Effector memory CD4-positive, alpha-beta T cell (primary cell): Measurements from ENCODE around the gene KDM8.
A peak's percentile ranks its signal among the peaks of the same experiment; 100 is the strongest.

Source experiments
- DNase-seq, 3 donors: peaks; one replicate each; pipeline ENCODE4 v3.0.0-alpha.2; 2020
- H3K27ac ChIP-seq: 2 replicates; pipeline ENCODE4 v1.7.0; 2013; ENCODE audit warnings: mild to moderate bottlenecking, low read length, moderate library complexity; ENCODE audit not compliant: insufficient read depth, poor library complexity, severe bottlenecking
- H3K27me3 ChIP-seq: replicated peaks from 2 replicates; pipeline ENCODE4 v1.7.0; 2013; ENCODE audit warnings: mild to moderate bottlenecking, low read length; ENCODE audit not compliant: insufficient read depth, control insufficient read depth, poor library complexity, severe bottlenecking
- H3K36me3 ChIP-seq: 2 replicates; pipeline ENCODE4 v1.7.0; 2013; ENCODE audit warnings: mild to moderate bottlenecking, low read length, moderate library complexity; ENCODE audit not compliant: control insufficient read depth, insufficient read depth
- H3K4me1 ChIP-seq: 2 replicates; pipeline ENCODE4 v1.7.0; 2013; ENCODE audit warnings: low read length, mild to moderate bottlenecking; ENCODE audit not compliant: control insufficient read depth, insufficient read depth, poor library complexity, severe bottlenecking
- H3K4me3 ChIP-seq: 2 replicates; pipeline ENCODE4 v1.7.0; 2013; ENCODE audit warnings: low read length, low read depth, mild to moderate bottlenecking; ENCODE audit not compliant: insufficient read depth, poor library complexity, severe bottlenecking
- H3K9me3 ChIP-seq: 2 replicates; pipeline ENCODE4 v1.7.0; 2013; ENCODE audit warnings: mild to moderate bottlenecking, low read length, moderate library complexity; ENCODE audit not compliant: control insufficient read depth

The KDM8 gene

GRCh38 chr16:27234603-27235002, 31.3 kb downstream of the KDM8 start:
- Histone ChIP-seq H3K27me3 (no peaks in the 10 kb centered on the region), H3K36me3 (no peaks in the 10 kb centered on the region), H3K27ac (peak overlapping the region; percentile 89), H3K4me1 (peaks cover 89% of the 10 kb centered on the region), H3K4me3 (no peak overlapping the region), H3K9me3 (no peaks in the 10 kb centered on the region)
- DNase-seq: no peak

- no peak overlapping the region for H3K4me3 ChIP-seq
- peak overlapping the region; percentile 89 for H3K27ac ChIP-seq
- H3K4me1 ChIP-seq: peaks cover 82% of the 10 kb centered on the region
- DNase-seq: peak; percentile 88 to 97 (median 90)
- H3K27me3 ChIP-seq: no peaks in the 10 kb centered on the region
- no peaks in the 10 kb centered on the region for H3K9me3 ChIP-seq
- no peaks in the 10 kb centered on the region for H3K36me3 ChIP-seq
Observed at GRCh38 chr16:27235055-27235937, 32.0 kb downstream of the KDM8 start.

GRCh38 chr16:27235938-27236245, 32.6 kb downstream of the KDM8 start:
- H3K9me3 ChIP-seq: no peaks in the 10 kb centered on the region
- H3K36me3 ChIP-seq: no peaks in the 10 kb centered on the region
- no peaks in the 10 kb centered on the region for H3K27me3 ChIP-seq
- no peak overlapping the region for H3K4me3 ChIP-seq
- H3K27ac ChIP-seq: peak overlapping the region; percentile 89
- peaks cover 76% of the 10 kb centered on the region for H3K4me1 ChIP-seq
- DNase-seq: no peak

- no peak for DNase-seq
- Histone ChIP-seq H3K27ac (peak overlapping the region; percentile 89), H3K4me1 (peaks cover 68% of the 10 kb centered on the region), H3K36me3 (no peaks in the 10 kb centered on the region), H3K27me3 (no peaks in the 10 kb centered on the region), H3K4me3 (no peak overlapping the region), H3K9me3 (no peaks in the 10 kb centered on the region)
Observed at GRCh38 chr16:27236635-27237218, 33.4 kb downstream of the KDM8 start.

GRCh38 chr16:27237219-27238015, 34.1 kb downstream of the KDM8 start:
- no peaks in the 10 kb centered on the region for H3K27me3 ChIP-seq
- H3K27ac ChIP-seq: peak overlapping the region; percentile 89
- DNase-seq: peak; percentile 50 to 61 (median 56)
- no peaks in the 10 kb centered on the region for H3K36me3 ChIP-seq
- peaks cover 62% of the 10 kb centered on the region for H3K4me1 ChIP-seq
- H3K4me3 ChIP-seq: peak overlapping the region; percentile 13
- H3K9me3 ChIP-seq: no peaks in the 10 kb centered on the region

GRCh38 chr16:27238016-27238587, 34.8 kb downstream of the KDM8 start:
- Histone ChIP-seq H3K4me3 (peak overlapping the region; percentile 13), H3K27me3 (no peaks in the 10 kb centered on the region), H3K9me3 (no peaks in the 10 kb centered on the region), H3K27ac (peak overlapping the region; percentile 89), H3K4me1 (peaks cover 59% of the 10 kb centered on the region), H3K36me3 (no peaks in the 10 kb centered on the region)
- DNase-seq: peak in 1 of 3 donors; percentile 13

GRCh38 chr16:27238591-27238990, 35.3 kb downstream of the KDM8 start:
- Histone ChIP-seq H3K4me3 (no peak overlapping the region), H3K27ac (peak overlapping the region; percentile 89), H3K9me3 (no peaks in the 10 kb centered on the region), H3K4me1 (peaks cover 54% of the 10 kb centered on the region), H3K27me3 (no peaks in the 10 kb centered on the region), H3K36me3 (no peaks in the 10 kb centered on the region)
- no peak for DNase-seq

- no peak overlapping the region for H3K4me3 ChIP-seq
- H3K9me3 ChIP-seq: no peaks in the 10 kb centered on the region
- no peaks in the 10 kb centered on the region for H3K36me3 ChIP-seq
- no peaks in the 10 kb centered on the region for H3K27me3 ChIP-seq
- peaks cover 50% of the 10 kb centered on the region for H3K4me1 ChIP-seq
- DNase-seq: no peak
- peak overlapping the region; percentile 89 for H3K27ac ChIP-seq
Observed at GRCh38 chr16:27239026-27239425, 35.7 kb downstream of the KDM8 start.

- no peaks in the 10 kb centered on the region for H3K27me3 ChIP-seq
- H3K9me3 ChIP-seq: no peaks in the 10 kb centered on the region
- H3K36me3 ChIP-seq: no peaks in the 10 kb centered on the region
- H3K4me1 ChIP-seq: peaks cover 43% of the 10 kb centered on the region
- no peak overlapping the region for H3K27ac ChIP-seq
- no peak for DNase-seq
- no peak overlapping the region for H3K4me3 ChIP-seq
Observed at GRCh38 chr16:27239906-27240655, 36.8 kb downstream of the KDM8 start.
